GM12878 (cell line): ENCODE results near the gene ZNF331. TPM values are rescaled to one million over a fixed set of nuclear protein-coding genes. Genes with fewer than 3 reads are reported as not detected.

Source experiments
- ATF3 ChIP-seq: IDR thresholded peaks from 2 replicates; pipeline ENCODE4 v1.6.1; 2011; ENCODE audit warnings: low read depth, mild to moderate bottlenecking, low read length, moderate library complexity, borderline replicate concordance; ENCODE audit errors: extremely low read depth
- BHLHE40 ChIP-seq, 2 experiments: fragments of 450-650 bp in 1 of 2; IDR thresholded peaks; 2 replicates each; pipeline ENCODE4 v1.6.1; 2011 to 2017; ENCODE audit warnings: low read depth in 2 of 2, borderline replicate concordance in 1 of 2, improper control_type of control experiment in 1 of 2, low read length in 1 of 2, mild to moderate bottlenecking in 1 of 2
- CHD2 ChIP-seq: IDR thresholded peaks from 2 replicates; pipeline ENCODE4 v1.6.1; 2011; ENCODE audit warnings: low read depth, low read length, improper control_type of control experiment, borderline replicate concordance
- CTCF ChIP-seq, 3 experiments: IDR thresholded peaks in 2 of 3; conservative IDR thresholded peaks in 1 of 3; 2 replicates each; pipeline ENCODE4 v1.5.1; 2011; ENCODE audit warnings: low read depth in 3 of 3, low read length in 3 of 3, mild to moderate bottlenecking in 3 of 3, control low read depth in 2 of 3, moderate library complexity in 2 of 3, inconsistent platforms in 1 of 3, mixed read lengths in 1 of 3; ENCODE audit not compliant: control insufficient read depth in 2 of 3, insufficient read depth in 1 of 3; ENCODE audit errors: extremely low read depth in 1 of 3
- FOXK2 ChIP-seq: fragments of 450-650 bp; IDR thresholded peaks from 2 replicates; pipeline ENCODE4 v1.6.1; 2017; ENCODE audit warnings: mild to moderate bottlenecking, moderate library complexity
- IKZF1 ChIP-seq: fragments of 450-650 bp; conservative IDR thresholded peaks from 2 replicates; pipeline ENCODE4 v1.6.1; 2017; ENCODE audit warnings: antibody characterized with exemption, mild to moderate bottlenecking
- PAX5 ChIP-seq: IDR thresholded peaks from 2 replicates; pipeline ENCODE4 v1.6.1; 2011; ENCODE audit warnings: low read depth, low read length, borderline replicate concordance
- PBX3 ChIP-seq: IDR thresholded peaks from 2 replicates; pipeline ENCODE4 v1.6.1; 2011; ENCODE audit warnings: mild to moderate bottlenecking, low read depth, low read length, moderate library complexity; ENCODE audit not compliant: insufficient replicate concordance
- RB1 ChIP-seq: fragments of 450-650 bp; formaldehyde crosslinking; IDR thresholded peaks from 2 replicates; pipeline ENCODE4 v1.6.1; 2017; ENCODE audit warnings: mild to moderate bottlenecking, borderline replicate concordance
- RCOR1 ChIP-seq: conservative IDR thresholded peaks from 2 replicates; pipeline ENCODE4 v1.6.1; 2012; ENCODE audit warnings: low read depth, low read length, improper control_type of control experiment
- SMARCA5 ChIP-seq: fragments of 450-650 bp; IDR thresholded peaks from 2 replicates; pipeline ENCODE4 v1.6.1; 2017; ENCODE audit warnings: mild to moderate bottlenecking
- ZBTB11 ChIP-seq: fragments of 450-650 bp; formaldehyde crosslinking; IDR thresholded peaks from 2 replicates; pipeline ENCODE4 v1.5.0; 2022; ENCODE audit warnings: mild to moderate bottlenecking, missing genetic modification characterization
- polyA plus RNA-seq, 11 experiments: library from polyadenylated mRNA; depleted of rRNA in 4 of 11; unstranded in 6 of 11; stranded (reverse) in 5 of 11; fragments of >200 nt; fragmentation: Nextera tagmentation in 4 of 11; fragmentation: Illumina TruSeq in 1 of 11; extraction: Ambion mirVana in 4 of 11; extraction: Trizol in 1 of 11; gene quantifications; 1 replicate in 1 of 11; 2 replicates in 10 of 11; pipeline versions ENCODE4 v1.2.1 to v1.2.3, GENCODE V29; 2011 to 2016; ENCODE audit warnings: inconsistent platforms in 2 of 11, missing spikeins in 2 of 11, low read depth in 1 of 11
- total RNA-seq, 4 experiments: library from RNA; depleted of rRNA in 3 of 4; stranded (reverse); fragments of >200 nt in 3 of 4; fragmentation: Illumina TruSeq in 1 of 4; extraction: Trizol in 1 of 4; gene quantifications; 2 replicates each; pipeline versions ENCODE4 v1.2.1 to v1.2.3, GENCODE V29; 2013 to 2021
- TF ChIP-seq, protein P1 (sequence below): fragments of 450-650 bp; IDR thresholded peaks from 2 replicates; pipeline ENCODE4 v1.6.1; 2016; ENCODE audit warnings: mild to moderate bottlenecking, moderate library complexity, borderline replicate concordance
- TF ChIP-seq, protein P2 (sequence below): fragments of 150-350 bp; IDR thresholded peaks from 2 replicates; pipeline ENCODE4 v1.6.1; 2014; ENCODE audit warnings: mild to moderate bottlenecking, low read depth, low read length

ZNF331 gene
- total and polyA plus RNA-seq, 10 of the 15 experiments (the other 5 are each of a cell fraction or from before 2014, with no cell fraction given), result 2.6 to 11.5 (median 5.3) TPM

DNA sequence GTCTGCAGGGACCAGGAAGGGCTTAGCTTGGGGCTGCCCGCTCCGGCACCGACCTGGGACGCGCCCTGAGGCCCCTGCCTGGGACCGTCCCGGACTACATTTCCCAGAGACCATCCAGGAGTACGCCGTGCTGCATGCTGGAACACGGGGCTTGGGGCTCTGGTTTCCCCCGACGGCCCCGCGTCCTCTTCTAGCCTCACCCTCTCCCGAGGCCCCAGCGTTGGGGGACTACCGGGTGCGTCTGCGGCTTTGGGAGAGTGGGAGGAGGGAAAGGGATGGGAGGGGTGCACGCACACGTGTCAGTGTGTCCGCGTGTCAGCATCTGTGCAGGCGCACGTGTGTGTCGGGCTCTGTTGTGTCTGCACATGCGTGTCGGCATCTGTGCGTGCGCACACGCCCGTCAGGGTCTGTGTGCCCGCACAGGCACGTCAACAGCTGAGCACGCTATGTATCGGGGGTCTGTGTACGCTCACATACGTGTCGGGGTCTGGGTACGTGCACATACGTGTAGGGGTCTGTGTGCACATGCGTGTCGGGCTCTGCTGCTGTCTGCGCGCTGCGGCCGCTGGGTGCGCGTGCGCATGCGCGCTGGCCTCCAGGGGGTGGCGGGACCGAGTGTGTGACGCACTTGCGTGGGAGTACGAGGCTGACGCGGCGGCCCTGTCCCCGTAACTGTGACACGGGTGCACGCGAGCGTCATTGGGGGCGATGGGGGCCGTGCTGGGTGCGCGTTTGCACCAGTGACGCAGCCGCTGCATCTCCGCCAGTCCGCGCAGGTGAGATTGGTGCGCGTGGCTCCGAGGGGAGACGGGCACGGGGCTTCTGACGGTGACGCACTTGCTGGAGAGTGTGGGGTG lies at the start of gene ZNF331 (continued):
- TF ChIP-seq, protein P1, sequence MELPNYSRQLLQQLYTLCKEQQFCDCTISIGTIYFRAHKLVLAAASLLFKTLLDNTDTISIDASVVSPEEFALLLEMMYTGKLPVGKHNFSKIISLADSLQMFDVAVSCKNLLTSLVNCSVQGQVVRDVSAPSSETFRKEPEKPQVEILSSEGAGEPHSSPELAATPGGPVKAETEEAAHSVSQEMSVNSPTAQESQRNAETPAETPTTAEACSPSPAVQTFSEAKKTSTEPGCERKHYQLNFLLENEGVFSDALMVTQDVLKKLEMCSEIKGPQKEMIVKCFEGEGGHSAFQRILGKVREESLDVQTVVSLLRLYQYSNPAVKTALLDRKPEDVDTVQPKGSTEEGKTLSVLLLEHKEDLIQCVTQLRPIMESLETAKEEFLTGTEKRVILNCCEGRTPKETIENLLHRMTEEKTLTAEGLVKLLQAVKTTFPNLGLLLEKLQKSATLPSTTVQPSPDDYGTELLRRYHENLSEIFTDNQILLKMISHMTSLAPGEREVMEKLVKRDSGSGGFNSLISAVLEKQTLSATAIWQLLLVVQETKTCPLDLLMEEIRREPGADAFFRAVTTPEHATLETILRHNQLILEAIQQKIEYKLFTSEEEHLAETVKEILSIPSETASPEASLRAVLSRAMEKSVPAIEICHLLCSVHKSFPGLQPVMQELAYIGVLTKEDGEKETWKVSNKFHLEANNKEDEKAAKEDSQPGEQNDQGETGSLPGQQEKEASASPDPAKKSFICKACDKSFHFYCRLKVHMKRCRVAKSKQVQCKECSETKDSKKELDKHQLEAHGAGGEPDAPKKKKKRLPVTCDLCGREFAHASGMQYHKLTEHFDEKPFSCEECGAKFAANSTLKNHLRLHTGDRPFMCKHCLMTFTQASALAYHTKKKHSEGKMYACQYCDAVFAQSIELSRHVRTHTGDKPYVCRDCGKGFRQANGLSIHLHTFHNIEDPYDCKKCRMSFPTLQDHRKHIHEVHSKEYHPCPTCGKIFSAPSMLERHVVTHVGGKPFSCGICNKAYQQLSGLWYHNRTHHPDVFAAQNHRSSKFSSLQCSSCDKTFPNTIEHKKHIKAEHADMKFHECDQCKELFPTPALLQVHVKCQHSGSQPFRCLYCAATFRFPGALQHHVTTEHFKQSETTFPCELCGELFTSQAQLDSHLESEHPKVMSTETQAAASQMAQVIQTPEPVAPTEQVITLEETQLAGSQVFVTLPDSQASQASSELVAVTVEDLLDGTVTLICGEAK, result no peak
- no peak for TF ChIP-seq PBX3
- peak; percentile 11 to 45 (median 33); a peak in 3 of 6 replicates for TF ChIP-seq CTCF (IDR thresholded peaks at IDR 0.05 in 2 of 3, conservative IDR thresholded peaks at IDR 0.05 in 1 of 3; ENCODE audit: control insufficient read depth in 2 of 3, extremely low read depth in 1 of 3, insufficient read depth in 1 of 3, low read depth in 3 of 3, low read length in 3 of 3)
- no peak for TF ChIP-seq ATF3
- TF ChIP-seq RCOR1, result no peak
- no peak for TF ChIP-seq ZBTB11
- TF ChIP-seq IKZF1, result peak; percentile 86
- peak; percentile 73 for TF ChIP-seq CHD2
- no peak for TF ChIP-seq RB1
- peak; percentile 68; the same call in 1 of the 2 replicates for TF ChIP-seq PAX5
- no peak for TF ChIP-seq SMARCA5
- TF ChIP-seq, protein P2, sequence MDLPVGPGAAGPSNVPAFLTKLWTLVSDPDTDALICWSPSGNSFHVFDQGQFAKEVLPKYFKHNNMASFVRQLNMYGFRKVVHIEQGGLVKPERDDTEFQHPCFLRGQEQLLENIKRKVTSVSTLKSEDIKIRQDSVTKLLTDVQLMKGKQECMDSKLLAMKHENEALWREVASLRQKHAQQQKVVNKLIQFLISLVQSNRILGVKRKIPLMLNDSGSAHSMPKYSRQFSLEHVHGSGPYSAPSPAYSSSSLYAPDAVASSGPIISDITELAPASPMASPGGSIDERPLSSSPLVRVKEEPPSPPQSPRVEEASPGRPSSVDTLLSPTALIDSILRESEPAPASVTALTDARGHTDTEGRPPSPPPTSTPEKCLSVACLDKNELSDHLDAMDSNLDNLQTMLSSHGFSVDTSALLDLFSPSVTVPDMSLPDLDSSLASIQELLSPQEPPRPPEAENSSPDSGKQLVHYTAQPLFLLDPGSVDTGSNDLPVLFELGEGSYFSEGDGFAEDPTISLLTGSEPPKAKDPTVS, result no peak
- no peak for TF ChIP-seq FOXK2
- TF ChIP-seq BHLHE40 (IDR thresholded peaks at IDR 0.05; ENCODE audit: borderline replicate concordance in 1 of 2, low read depth in 2 of 2, low read length in 1 of 2), result peak; percentile 43 to 96; a peak in 3 of 4 replicates
